Right renal cortex interstitium (tissue), 3 donors: ENCODE measurements around the gene SESN1. TPM values are rescaled to one million over a fixed set of nuclear protein-coding genes. Genes with fewer than 3 reads are reported as not detected.

ENCODE experiments used
- DNase-seq, 3 donors: peaks; one replicate each; pipeline ENCODE4 v3.0.0-alpha.2; 2013; ENCODE audit warnings: low read depth in 3 of 3, low spot score in 2 of 3
- polyA plus RNA-seq, 3 donors: library from polyadenylated mRNA; unstranded; fragments of 120-200 nt; gene quantifications; one replicate each; pipeline ENCODE4 v1.2.1, GENCODE V29; 2013; ENCODE audit not compliant: insufficient read length in 3 of 3

The SESN1 gene
- polyA plus RNA-seq, 3 donors, result 22.9 to 26.5 (median 26.2) TPM

DNA sequence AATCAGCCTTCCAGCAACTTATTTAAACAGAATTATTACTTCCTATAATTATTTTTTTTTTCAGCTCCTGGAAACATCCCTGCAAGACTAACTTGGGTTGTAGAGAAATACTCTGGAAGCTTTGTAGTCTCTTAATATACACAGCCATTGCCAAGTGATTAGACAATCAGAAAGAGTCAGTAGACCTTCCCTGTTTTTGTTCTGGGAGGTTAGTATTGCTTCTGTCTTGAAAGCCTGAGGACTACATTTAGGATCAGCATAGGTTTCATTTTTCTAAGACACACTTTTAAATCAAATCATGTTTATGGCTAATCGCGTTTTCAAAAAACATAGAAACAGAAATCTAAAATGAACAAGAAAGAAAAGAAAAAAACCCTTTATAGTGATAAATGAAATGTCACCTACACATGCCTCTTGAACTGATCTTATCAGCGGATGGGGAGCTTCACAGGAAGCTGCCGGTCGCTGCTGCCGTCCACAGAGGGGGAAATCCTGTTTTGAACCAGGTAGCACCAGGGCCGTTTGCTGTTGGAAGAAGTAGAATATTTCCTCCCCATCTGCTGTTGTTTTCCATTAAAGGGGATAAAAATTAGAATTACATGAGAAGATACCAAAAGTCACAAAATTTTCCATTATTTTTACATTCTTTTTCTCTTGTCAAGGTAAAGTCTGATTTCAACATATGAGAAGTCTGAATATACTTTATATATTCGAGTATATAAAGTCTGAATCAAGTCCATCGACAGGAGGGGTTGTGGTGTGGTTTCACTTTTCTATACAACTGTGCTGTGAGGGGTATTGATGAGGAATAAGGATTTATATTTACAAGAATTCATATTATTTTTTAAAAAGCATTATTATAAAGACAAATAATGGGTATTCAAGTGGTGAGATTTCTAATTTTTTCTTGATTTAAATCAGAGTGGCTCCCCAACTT is 151.8 kb downstream of the SESN1 start:
- no peak for DNase-seq

DNA sequence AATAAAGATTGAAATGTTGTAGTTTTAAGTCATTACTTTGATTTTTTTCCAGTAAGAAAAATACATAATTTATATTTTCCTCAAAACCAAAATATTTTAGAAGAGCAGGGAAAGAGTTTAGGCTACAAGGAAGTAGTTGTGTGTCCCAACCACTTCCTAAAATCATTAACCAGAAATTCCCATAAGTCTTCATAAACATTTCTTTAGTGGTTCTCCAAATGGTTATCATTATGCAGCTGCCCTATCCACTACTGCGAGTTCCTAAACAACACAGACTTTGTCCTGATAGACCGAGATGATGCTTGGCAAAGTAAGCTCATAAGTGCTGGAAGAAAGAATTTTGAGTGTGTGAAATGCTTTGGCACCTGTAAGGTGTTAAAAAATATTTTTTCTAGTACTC is 152.8 kb downstream of the SESN1 start:
- DNase-seq, result no peak

DNA sequence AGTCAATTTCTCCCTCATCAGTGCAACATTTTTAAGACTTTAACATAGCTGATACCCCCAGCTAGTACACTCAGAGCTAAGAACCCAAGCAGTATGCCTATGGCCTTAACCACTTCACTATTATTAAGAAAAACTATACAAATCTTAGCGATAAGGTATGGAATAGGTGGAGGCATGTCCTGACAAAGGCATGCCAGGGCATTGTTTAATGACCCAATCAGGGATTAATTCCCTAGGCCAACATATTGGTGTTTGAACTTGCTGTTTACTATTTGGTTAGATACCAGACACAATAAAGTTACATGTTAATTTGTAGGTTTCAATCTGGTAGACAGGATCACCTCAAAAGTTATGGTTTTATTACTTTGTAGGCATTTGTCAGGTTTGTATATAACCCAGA is 153.4 kb downstream of the SESN1 start:
- DNase-seq, result no peak

DNA sequence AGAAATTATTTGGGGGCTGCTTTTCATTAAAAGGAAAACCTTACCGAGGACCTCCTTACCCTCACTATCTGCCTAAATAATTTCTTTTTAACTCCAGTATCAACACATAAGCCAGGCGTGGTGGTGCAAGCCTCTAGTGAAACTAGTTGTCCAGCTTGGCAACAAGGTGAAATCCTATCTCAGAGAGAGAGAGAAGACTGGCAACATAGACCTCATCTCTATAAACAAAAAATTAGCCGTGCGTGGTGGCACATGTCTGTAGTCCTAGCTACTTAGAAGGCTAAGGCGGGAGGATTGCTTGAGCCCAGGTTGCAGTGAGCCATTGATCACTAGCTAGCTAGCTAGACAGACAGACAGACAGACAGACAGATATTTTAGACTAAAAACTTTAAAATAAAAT is 153.9 kb downstream of the SESN1 start:
- DNase-seq, result no peak

DNA sequence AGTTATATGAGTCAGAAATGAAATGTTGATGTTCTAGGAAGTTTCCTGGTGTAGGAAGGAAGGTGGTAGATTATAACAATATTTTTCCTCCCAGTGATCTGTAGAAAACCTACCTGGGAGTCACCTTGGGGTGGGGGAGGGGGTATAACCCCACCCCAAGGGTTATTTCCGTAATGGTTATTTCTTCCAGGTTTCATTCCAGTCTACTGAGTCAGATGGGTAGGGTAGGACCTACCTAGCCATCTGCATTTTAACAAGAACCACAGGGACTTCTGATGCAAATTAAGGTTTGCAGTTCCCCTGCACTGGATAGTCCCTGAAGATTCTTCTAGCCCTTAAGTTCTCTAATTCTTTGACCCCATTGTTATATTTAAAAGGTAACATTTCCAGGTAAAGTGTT is 157.5 kb downstream of the SESN1 start:
- no peak for DNase-seq

Other genes with a start within 250 kb of the SESN1 start
- gene ARMC2, start 246.4 kb downstream of the SESN1 start, polyA plus RNA-seq, result 10 to 100 TPM in 2 of 3 donors, 1 to 10 TPM in 1; 8.4 to 13.6 (median 10.9) TPM
- 10 to 100 TPM; 22.5 to 23.9 (median 22.9) TPM for gene CEP57L1, start 661 bp upstream of the SESN1 start, polyA plus RNA-seq